ENCODE results near the gene INPP5K.

- TF ChIP-seq GATA3 (IDR thresholded peaks at IDR 0.05; ENCODE audit: low read depth, low read length) (no peak), GATA2 (IDR thresholded peaks at IDR 0.05; ENCODE audit: low read depth, low read length) (no peak)
Observed at GRCh38 chr17:1471911-1472821, 44.2 kb downstream of the INPP5K start.

All from SH-SY5Y (cell line).